B cell (primary cell): ENCODE measurements around the gene P4HA2. TPM values are rescaled to one million over a fixed set of nuclear protein-coding genes. Genes with fewer than 3 reads are reported as not detected.

Source experiments
- ATAC-seq: fragments of 200-7000 bp; cut with Tn5 transposase; one replicate; pipeline ENCODE4 v1.10.0; 2021; ENCODE audit warnings: low read depth, mild to moderate bottlenecking, moderate number of reproducible peaks, moderate library complexity
- CTCF ChIA-PET: fragments of 350-600 bp; sonication (Branson Sonifier 250); formaldehyde crosslinking; loops from one replicate; lab custom pipeline; 2021; ENCODE audit warnings: antibody characterized with exemption, inconsistent platforms; lab: Charles Lee
- POLR2A ChIA-PET: fragments of 350-600 bp; sonication (Branson Sonifier 250); formaldehyde crosslinking; loops from one replicate; lab custom pipeline; 2021; ENCODE audit warnings: antibody characterized with exemption; lab: Charles Lee
- DNase-seq: peaks from one replicate; pipeline ENCODE4 v3.0.0; 2013
- H2AFZ ChIP-seq: 2 replicates; pipeline ENCODE4 v1.6.1; 2012; ENCODE audit warnings: mild to moderate bottlenecking, low read depth, low read length; ENCODE audit not compliant: insufficient read depth, poor library complexity, severe bottlenecking
- H3K27ac ChIP-seq, 2 donors: 1 replicate in 1 of 2; 2 replicates in 1 of 2; pipeline ENCODE4 v1.5.1; 2012 to 2013; ENCODE audit warnings: low read length in 2 of 2, mild to moderate bottlenecking in 2 of 2, moderate library complexity in 1 of 2
- H3K27me3 ChIP-seq, 4 experiments: fragments of 200-600 bp in 1 of 4; sonication (generic) in 1 of 4; replicated peaks in 1 of 4; 1 replicate in 2 of 4; 2 replicates in 2 of 4; pipeline versions ENCODE4 v1.6.1 to v1.7.0; 2013 to 2016; ENCODE audit warnings: low read length in 3 of 4, mild to moderate bottlenecking in 2 of 4, mixed read lengths in 1 of 4, moderate library complexity in 1 of 4; ENCODE audit not compliant: insufficient read depth in 4 of 4, control insufficient read depth in 3 of 4; ENCODE audit errors: control extremely low read depth in 1 of 4
- H3K36me3 ChIP-seq, 2 experiments: replicated peaks in 1 of 2; 1 replicate in 1 of 2; 2 replicates in 1 of 2; pipeline versions ENCODE4 v1.6.1 to v1.7.1; 2013; ENCODE audit warnings: low read length in 1 of 2; ENCODE audit not compliant: insufficient read depth in 2 of 2, control insufficient read depth in 1 of 2; ENCODE audit errors: control extremely low read depth in 1 of 2, extremely low read depth in 1 of 2
- H3K4me1 ChIP-seq, 2 donors: fragments of 200-600 bp in 1 of 2; sonication (generic) in 1 of 2; 1 replicate in 1 of 2; 2 replicates in 1 of 2; pipeline versions ENCODE4 v1.5.1 to v1.6.1; 2013 to 2017; ENCODE audit warnings: low read length in 2 of 2; ENCODE audit not compliant: control insufficient read depth in 2 of 2, insufficient read depth in 2 of 2
- H3K4me2 ChIP-seq: replicated peaks from 2 replicates; pipeline ENCODE3; 2012; ENCODE audit warnings: mild to moderate bottlenecking, low read depth, low read length; ENCODE audit not compliant: poor library complexity, severe bottlenecking
- H3K4me3 ChIP-seq, 5 experiments: fragments of 200-600 bp in 1 of 5; sonication (generic) in 1 of 5; 1 replicate in 3 of 5; 2 replicates in 2 of 5; pipeline versions ENCODE4 v1.5.1 to v1.7.0; 2011 to 2016; ENCODE audit warnings: low read length in 4 of 5, mild to moderate bottlenecking in 4 of 5, low read depth in 2 of 5, control low read depth in 1 of 5, moderate library complexity in 1 of 5; ENCODE audit not compliant: insufficient read depth in 1 of 5; ENCODE audit errors: control extremely low read depth in 1 of 5, extremely low read depth in 1 of 5
- H3K79me2 ChIP-seq: fragments of 200-600 bp; sonication (generic); one replicate; pipeline ENCODE4 v1.6.0; 2016; ENCODE audit warnings: low read length; ENCODE audit not compliant: control insufficient read depth, insufficient read depth
- H3K9ac ChIP-seq: fragments of 200-600 bp; sonication (generic); 2 replicates; pipeline ENCODE4 v1.6.1; 2017; ENCODE audit warnings: mild to moderate bottlenecking, low read length, moderate library complexity
- H3K9me3 ChIP-seq, 3 donors: one replicate each; pipeline versions ENCODE4 v1.6.1 to v1.7.1; 2013; ENCODE audit warnings: low read length in 2 of 3; ENCODE audit not compliant: control insufficient read depth in 2 of 3, insufficient read depth in 1 of 3; ENCODE audit errors: control extremely low read depth in 1 of 3
- H4K20me1 ChIP-seq: 2 replicates; pipeline ENCODE4 v1.6.0; 2012; ENCODE audit warnings: mild to moderate bottlenecking, low read length; ENCODE audit not compliant: insufficient read depth, control insufficient read depth, poor library complexity, severe bottlenecking
- H3K27ac Mint-ChIP-seq: one replicate; pipeline ENCODE4 v1.8.0; 2021; ENCODE audit warnings: mixed read lengths
- H3K27me3 Mint-ChIP-seq: one replicate; pipeline ENCODE4 v1.8.0; 2021; ENCODE audit warnings: mixed read lengths
- H3K4me1 Mint-ChIP-seq: one replicate; pipeline ENCODE4 v1.8.0; 2021; ENCODE audit warnings: mixed read lengths
- H3K4me3 Mint-ChIP-seq: one replicate; pipeline ENCODE4 v1.8.0; 2021; ENCODE audit warnings: mixed read lengths
- H3K9me3 Mint-ChIP-seq: one replicate; pipeline ENCODE4 v1.8.0; 2022; ENCODE audit warnings: mixed read lengths; ENCODE audit not compliant: insufficient read depth
- EZH2 ChIP-seq: IDR thresholded peaks from 2 replicates; pipeline ENCODE4 v1.6.1; 2012; ENCODE audit warnings: borderline replicate concordance, low read depth, mild to moderate bottlenecking, moderate library complexity, low read length; ENCODE audit not compliant: insufficient read depth, poor library complexity, severe bottlenecking
- whole genome bisulfite sequencing: methylation state at CpG from one replicate; pipeline ENCODE4 v1.1.5; 2013; ENCODE audit warnings: missing lambda C conversion rate; ENCODE audit not compliant: insufficient coverage; 5-methylcytosine and 5-hydroxymethylcytosine counted together
- intact Hi-C: fragments of 100-400 bp; cut with micrococcal nuclease; formaldehyde crosslinking; loops from one replicate; pipeline ENCODE4 v1.10.0; 2022
- polyA plus RNA-seq: library from polyadenylated mRNA; depleted of rRNA; stranded (reverse); fragments of >200 nt; gene quantifications from 2 replicates; pipeline ENCODE4 v1.2.3, GENCODE V29; 2012
- total RNA-seq, 2 donors: library from RNA; stranded (reverse); fragments of 120-200 nt in 1 of 2; gene quantifications; 1 replicate in 1 of 2; 2 replicates in 1 of 2; pipeline versions ENCODE4 v1.2.3 to v1.2.4, GENCODE V29; 2013 to 2022
- TF ChIP-seq, protein P1 (sequence below): fragments of 200-600 bp; IDR thresholded peaks from one replicate; pipeline ENCODE4 v1.8.0; 2022; ENCODE audit warnings: antibody characterized with exemption, mild to moderate bottlenecking

Gene P4HA2
- total and polyA plus RNA-seq, 2 donors (not counting 1 experiment from before 2014, with no cell fraction given): 0.09 to 0.25 TPM

DNA sequence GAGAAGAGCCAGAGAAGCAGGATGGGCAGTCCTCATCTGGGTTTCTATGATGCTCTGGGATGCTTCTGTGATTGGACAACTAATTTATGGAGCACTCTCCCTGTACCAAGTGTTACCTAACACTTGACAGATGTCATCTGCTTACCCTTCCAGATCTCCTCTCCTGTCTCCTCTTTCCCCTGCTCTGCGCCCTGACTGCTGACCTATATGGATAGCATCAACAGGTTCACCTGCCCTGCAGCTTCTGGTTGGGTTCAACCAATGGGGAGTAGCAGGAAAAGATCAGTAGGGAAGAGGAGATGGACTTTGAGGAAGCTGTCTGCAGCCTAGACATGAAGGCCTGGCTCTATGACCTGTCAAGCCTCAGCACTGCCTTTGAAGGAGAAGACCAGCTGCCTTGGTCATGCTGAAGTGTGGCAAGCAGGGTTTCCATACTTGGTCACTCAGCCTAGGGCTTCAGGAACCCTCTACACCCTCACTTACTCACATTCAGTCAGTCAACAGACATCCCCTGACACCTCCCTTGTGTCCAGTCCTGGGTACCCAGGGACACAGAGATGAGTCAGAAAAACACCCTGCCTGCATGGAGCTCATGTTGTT lies 11.3 kb upstream of the P4HA2 start:
- WGBS: no CpG with 5 or more reads among the region's 1 CpG
- Histone ChIP-seq H2AFZ (no peak overlapping the region), H3K9ac (no peak overlapping the region), H3K79me2 (no peaks in the 10 kb centered on the region), H3K9me3 (peaks cover 0 to 10% (median 3%) of the 10 kb centered on the region in 3 donors), H3K4me1 (no peaks in the 10 kb centered on the region), H4K20me1 (no peaks in the 10 kb centered on the region), H3K4me2 (no peak overlapping the region), H3K27ac (no peak overlapping the region), H3K4me3 (no peak overlapping the region), H3K36me3 (no peaks in the 10 kb centered on the region), H3K27me3 (peaks cover 0 to 6% (median 0%) of the 10 kb centered on the region in 4 experiments)
- DNase-seq (no peak), ATAC-seq (no peak)
- no peak overlapping the region for H3K4me3 Mint-ChIP-seq
- no peaks in the 10 kb centered on the region for H3K9me3 Mint-ChIP-seq
- TF ChIP-seq EZH2: no peak
- TF ChIP-seq, protein P1, sequence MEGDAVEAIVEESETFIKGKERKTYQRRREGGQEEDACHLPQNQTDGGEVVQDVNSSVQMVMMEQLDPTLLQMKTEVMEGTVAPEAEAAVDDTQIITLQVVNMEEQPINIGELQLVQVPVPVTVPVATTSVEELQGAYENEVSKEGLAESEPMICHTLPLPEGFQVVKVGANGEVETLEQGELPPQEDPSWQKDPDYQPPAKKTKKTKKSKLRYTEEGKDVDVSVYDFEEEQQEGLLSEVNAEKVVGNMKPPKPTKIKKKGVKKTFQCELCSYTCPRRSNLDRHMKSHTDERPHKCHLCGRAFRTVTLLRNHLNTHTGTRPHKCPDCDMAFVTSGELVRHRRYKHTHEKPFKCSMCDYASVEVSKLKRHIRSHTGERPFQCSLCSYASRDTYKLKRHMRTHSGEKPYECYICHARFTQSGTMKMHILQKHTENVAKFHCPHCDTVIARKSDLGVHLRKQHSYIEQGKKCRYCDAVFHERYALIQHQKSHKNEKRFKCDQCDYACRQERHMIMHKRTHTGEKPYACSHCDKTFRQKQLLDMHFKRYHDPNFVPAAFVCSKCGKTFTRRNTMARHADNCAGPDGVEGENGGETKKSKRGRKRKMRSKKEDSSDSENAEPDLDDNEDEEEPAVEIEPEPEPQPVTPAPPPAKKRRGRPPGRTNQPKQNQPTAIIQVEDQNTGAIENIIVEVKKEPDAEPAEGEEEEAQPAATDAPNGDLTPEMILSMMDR: no peak
- no peaks in the 10 kb centered on the region for H3K4me1 Mint-ChIP-seq
- peaks cover 4% of the 10 kb centered on the region for H3K27me3 Mint-ChIP-seq
- CTCF ChIA-PET: interaction anchor here (0.7 to 3.8 kb wide), 24 partner anchors 9 to 644 kb away, joined by 3 to 21 read pairs (median 5); partner anchors contain the start of gene P4HA2
- intact Hi-C loops: loop anchor here (1.0 to 5.0 kb wide), 2 partner anchors 172 to 262 kb away; no protein-coding TSS in a partner anchor
- no peak overlapping the region for H3K27ac Mint-ChIP-seq
- POLR2A ChIA-PET: no interaction called here

DNA sequence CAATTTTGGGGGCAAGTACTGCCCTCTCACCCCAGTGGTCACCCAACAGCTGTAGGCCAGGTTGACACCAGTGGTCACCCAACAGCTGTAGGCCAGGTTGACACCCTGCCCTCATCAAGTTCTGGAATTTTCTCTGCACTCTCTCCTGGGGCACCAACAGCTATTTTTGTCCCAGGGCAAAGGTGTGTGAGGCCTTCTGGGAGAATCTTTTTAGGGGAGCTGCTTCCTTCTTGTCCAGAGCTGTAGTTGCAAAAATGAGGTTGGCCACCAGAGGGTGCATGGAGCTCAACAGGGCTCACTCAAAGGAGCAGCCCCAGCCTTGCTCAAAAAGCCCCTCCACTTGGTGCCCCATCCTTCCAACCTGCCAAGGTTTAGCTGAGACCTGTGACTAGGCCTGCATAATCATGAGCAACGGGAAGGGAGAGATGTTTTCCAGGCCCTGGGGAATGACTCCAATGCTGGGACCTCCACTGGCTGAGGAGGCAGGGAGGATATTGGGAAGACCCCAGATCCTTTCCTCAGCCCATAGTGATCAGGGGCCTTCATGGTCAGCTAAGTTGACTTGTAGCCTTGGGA lies 10.6 kb upstream of the P4HA2 start:
- no peaks in the 10 kb centered on the region for H3K27me3 ChIP-seq
- H3K4me3 ChIP-seq: no peak overlapping the region
- POLR2A ChIA-PET: no interaction called here
- intact Hi-C loops: loop anchor here (1.0 to 5.0 kb wide), 2 partner anchors 171 to 263 kb away; no protein-coding TSS in a partner anchor
- H3K27ac ChIP-seq: no peak overlapping the region
- TF ChIP-seq EZH2: no peak
- TF ChIP-seq, protein P1: peak; percentile 89
- peak; percentile 78 for DNase-seq
- H3K36me3 ChIP-seq: no peaks in the 10 kb centered on the region
- Mint-ChIP-seq H3K4me3 (no peak overlapping the region), H3K9me3 (no peaks in the 10 kb centered on the region), H3K27ac (no peak overlapping the region), H3K4me1 (no peaks in the 10 kb centered on the region), H3K27me3 (peaks cover 4% of the 10 kb centered on the region)
- no peaks in the 10 kb centered on the region for H4K20me1 ChIP-seq
- H3K9ac ChIP-seq: no peak overlapping the region
- H3K4me1 ChIP-seq: no peaks in the 10 kb centered on the region
- H2AFZ ChIP-seq: no peak overlapping the region
- H3K79me2 ChIP-seq: no peaks in the 10 kb centered on the region
- ATAC-seq: peak; percentile 80
- CTCF ChIA-PET: interaction anchor here (0.5 to 3.8 kb wide), 34 partner anchors 10 to 645 kb away, joined by 3 to 21 read pairs (median 4); partner anchors contain the start of genes P4HA2 and SOWAHA
- 17% methylated on average over 1 of the region's 1 CpG for WGBS
- H3K4me2 ChIP-seq: no peak overlapping the region
- peaks cover 0 to 2% (median 0%) of the 10 kb centered on the region in 3 donors for H3K9me3 ChIP-seq
